ENCODE data around the gene ZNF14. TPM values are rescaled to one million over a fixed set of nuclear protein-coding genes. Genes with fewer than 3 reads are reported as not detected.
"Not testable (repeated sequence)": the region's sequence is repeated elsewhere in the genome, so short reads cannot be mapped to it uniquely, and the experiment has no call there.

The ZNF14 gene
- polyA plus RNA-seq, 10 donors = 4.2 to 6.0 (median 5.2) TPM

GRCh38 chr19:19747357-19748220 lies 14.7 kb upstream of the ZNF14 start:
- no peak for DNase-seq

- DNase-seq = no peak
Measured at GRCh38 chr19:19746286-19747213, 13.6 kb upstream of the ZNF14 start.

- no peak for DNase-seq
Measured at GRCh38 chr19:19745496-19746285, 12.8 kb upstream of the ZNF14 start.

GRCh38 chr19:19744641-19745040 lies 11.7 kb upstream of the ZNF14 start:
- DNase-seq = no peak

GRCh38 chr19:19743921-19744320 lies 11.0 kb upstream of the ZNF14 start:
- DNase-seq = not testable (repeated sequence)

- DNase-seq = no peak
Measured at GRCh38 chr19:19743176-19743575, 10.3 kb upstream of the ZNF14 start.

- no peak for DNase-seq
Measured at GRCh38 chr19:19742773-19743172, 9.9 kb upstream of the ZNF14 start.

GRCh38 chr19:19741184-19741583 lies 8.3 kb upstream of the ZNF14 start:
- DNase-seq = no peak

- DNase-seq = no peak
Measured at GRCh38 chr19:19740755-19741154, 7.8 kb upstream of the ZNF14 start.

- no peak for DNase-seq
Measured at GRCh38 chr19:19738564-19738963, 5.7 kb upstream of the ZNF14 start.

GRCh38 chr19:19737559-19738332 lies 4.8 kb upstream of the ZNF14 start:
- no peak for DNase-seq

- DNase-seq = no peak
Measured at GRCh38 chr19:19721896-19722295, 11.0 kb downstream of the ZNF14 start.

- no peak for DNase-seq
Measured at GRCh38 chr19:19719798-19720197, 13.1 kb downstream of the ZNF14 start.

GRCh38 chr19:19711934-19712828 lies 20.7 kb downstream of the ZNF14 start:
- no peak for DNase-seq

GRCh38 chr19:19711306-19711933 lies 21.5 kb downstream of the ZNF14 start:
- no peak for DNase-seq

GRCh38 chr19:19710506-19710905 lies 22.4 kb downstream of the ZNF14 start:
- DNase-seq = no peak

GRCh38 chr19:19704836-19705235 lies 28.1 kb downstream of the ZNF14 start:
- no peak for DNase-seq

GRCh38 chr19:19700493-19700892 lies 32.4 kb downstream of the ZNF14 start:
- DNase-seq = not testable (repeated sequence)

GRCh38 chr19:19697589-19697988 lies 35.3 kb downstream of the ZNF14 start:
- DNase-seq = no peak
